Endothelial cell (in vitro differentiated cells): Measurements from ENCODE around the gene RUFY4. TPM values are rescaled to one million over a fixed set of nuclear protein-coding genes. Genes with fewer than 3 reads are reported as not detected.
"Not testable (repeated sequence)": the region's sequence is repeated elsewhere in the genome, so short reads cannot be mapped to it uniquely, and the experiment has no call there.

Source experiments
- DNase-seq: peaks from one replicate; pipeline ENCODE4 v3.0.0; 2021; ENCODE audit warnings: low spot score
- H3K27ac Mint-ChIP-seq: one replicate; pipeline ENCODE4 v1.8.0; 2021; ENCODE audit warnings: mixed read lengths, inconsistent platforms; ENCODE audit not compliant: unreplicated experiment
- H3K27me3 Mint-ChIP-seq: one replicate; pipeline ENCODE4 v1.8.0; 2021; ENCODE audit warnings: mild to moderate bottlenecking, moderate library complexity, mixed read lengths, inconsistent platforms; ENCODE audit not compliant: unreplicated experiment
- H3K36me3 Mint-ChIP-seq: one replicate; pipeline ENCODE4 v1.8.0; 2021; ENCODE audit warnings: mild to moderate bottlenecking, low read depth, mixed read lengths, inconsistent platforms; ENCODE audit not compliant: unreplicated experiment
- H3K4me1 Mint-ChIP-seq: one replicate; pipeline ENCODE4 v1.8.0; 2021; ENCODE audit warnings: mild to moderate bottlenecking, mixed read lengths, inconsistent platforms; ENCODE audit not compliant: unreplicated experiment
- H3K4me3 Mint-ChIP-seq: one replicate; pipeline ENCODE4 v1.8.0; 2021; ENCODE audit warnings: mild to moderate bottlenecking, mixed read lengths, inconsistent platforms; ENCODE audit not compliant: unreplicated experiment
- H3K9me3 Mint-ChIP-seq: one replicate; pipeline ENCODE4 v1.8.0; 2021; ENCODE audit warnings: mixed read lengths, inconsistent platforms; ENCODE audit not compliant: unreplicated experiment
- CTCF ChIP-seq: fragments of 200-600 bp; sonication (generic); IDR thresholded peaks from one replicate; pipeline ENCODE4 v1.5.0; 2021; ENCODE audit warnings: antibody characterized with exemption; ENCODE audit not compliant: unreplicated experiment
- long read RNA-seq: library from polyadenylated mRNA; unstranded; transcript quantifications from one replicate; pipeline ENCODE4 v2.0.0, GENCODE V29; 2020; ENCODE audit not compliant: unreplicated experiment
- total RNA-seq: library from RNA; stranded (reverse); fragmentation: NEBNext Ultra II Directional; extraction: Animal tissue kit (Norgen Biotek cat#: 25700); gene quantifications from one replicate; pipeline ENCODE4 v1.2.1, GENCODE V29; 2021; ENCODE audit not compliant: unreplicated experiment

RUFY4 gene
- not detected for total RNA-seq
- long read RNA-seq, result 0 reads

DNA sequence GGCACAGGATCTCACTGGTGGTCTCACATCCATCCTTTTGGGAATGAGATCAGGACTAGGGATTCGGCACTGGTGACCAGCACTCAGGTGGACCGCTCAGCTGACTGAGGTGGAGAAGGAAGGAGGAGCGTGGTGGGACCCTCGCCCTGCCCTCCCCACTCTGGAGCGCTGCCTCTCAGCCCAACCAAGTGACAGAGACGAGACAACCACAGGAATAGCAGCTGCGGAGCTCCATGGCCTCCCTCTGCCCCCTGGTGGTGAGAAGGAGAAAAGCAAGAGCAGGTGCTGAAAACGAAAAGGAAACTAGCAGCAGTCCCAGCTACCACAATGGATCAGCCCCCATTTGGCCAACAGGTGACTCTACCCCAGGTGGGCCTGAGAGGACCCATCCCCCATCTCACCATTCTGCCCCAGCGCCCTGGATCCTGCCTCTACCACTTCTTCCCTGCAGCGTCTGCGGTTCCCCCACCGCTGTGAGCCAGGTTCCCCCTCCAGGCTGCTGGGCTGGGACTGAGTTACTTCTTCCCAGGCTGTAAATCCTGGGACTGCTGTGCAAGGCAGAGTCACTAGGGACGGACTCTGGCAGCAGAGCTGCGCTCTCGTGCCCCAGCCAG is at the start of gene RUFY4:
RUFY4 (plus strand) TSS at position 533 of the 614 bp plus-strand sequence. CDS start 1,353 bp downstream, outside the sequence.
- H3K27me3 Mint-ChIP-seq, H3K27ac Mint-ChIP-seq, H3K4me1 Mint-ChIP-seq, H3K9me3 Mint-ChIP-seq, H3K36me3 Mint-ChIP-seq, H3K4me3 Mint-ChIP-seq: not testable (repeated sequence)
- DNase-seq, result peak; percentile 64
- peak; percentile 79 for TF ChIP-seq CTCF

DNA sequence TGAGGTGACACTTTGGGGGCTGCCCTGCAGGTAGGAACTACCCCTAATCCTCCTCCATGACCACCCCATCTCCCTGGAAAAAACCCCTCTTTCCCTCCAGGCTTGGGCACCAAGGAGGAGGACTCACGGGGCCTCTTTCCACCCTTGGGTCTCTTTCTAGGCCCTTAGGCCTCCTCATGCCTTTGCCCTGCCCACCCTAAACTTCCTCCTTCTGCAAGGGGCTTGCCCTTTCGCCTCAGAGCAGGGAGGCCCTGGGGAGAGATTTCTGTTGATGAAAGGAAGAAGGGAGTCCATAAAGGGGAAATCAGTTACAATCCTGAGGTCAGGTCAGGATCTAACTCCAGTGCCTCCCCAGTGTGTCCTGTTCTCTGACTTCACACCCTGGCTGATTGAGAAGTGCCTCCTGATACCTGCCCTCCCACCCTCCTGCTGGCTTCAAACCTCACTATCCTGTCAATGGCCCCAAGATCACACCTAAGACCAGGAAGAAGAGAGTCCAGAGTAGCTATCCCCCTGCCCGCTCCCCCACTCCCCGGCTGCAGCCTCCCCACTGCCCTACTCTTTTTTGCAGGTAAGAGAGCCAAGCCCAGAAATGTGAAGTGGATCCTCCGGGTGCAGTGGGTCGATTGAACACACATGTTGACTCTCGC is 49.5 kb upstream of the RUFY4 start:
- DNase-seq, result no peak
- no peak for TF ChIP-seq CTCF
- H3K4me3 Mint-ChIP-seq, result no peak overlapping the region
- H3K4me1 Mint-ChIP-seq, result peaks cover 49% of the 10 kb centered on the region
- peaks cover 2% of the 10 kb centered on the region for H3K36me3 Mint-ChIP-seq
- no peaks in the 10 kb centered on the region for H3K9me3 Mint-ChIP-seq
- peaks cover 10% of the 10 kb centered on the region for H3K27me3 Mint-ChIP-seq
- H3K27ac Mint-ChIP-seq, result no peak overlapping the region

DNA sequence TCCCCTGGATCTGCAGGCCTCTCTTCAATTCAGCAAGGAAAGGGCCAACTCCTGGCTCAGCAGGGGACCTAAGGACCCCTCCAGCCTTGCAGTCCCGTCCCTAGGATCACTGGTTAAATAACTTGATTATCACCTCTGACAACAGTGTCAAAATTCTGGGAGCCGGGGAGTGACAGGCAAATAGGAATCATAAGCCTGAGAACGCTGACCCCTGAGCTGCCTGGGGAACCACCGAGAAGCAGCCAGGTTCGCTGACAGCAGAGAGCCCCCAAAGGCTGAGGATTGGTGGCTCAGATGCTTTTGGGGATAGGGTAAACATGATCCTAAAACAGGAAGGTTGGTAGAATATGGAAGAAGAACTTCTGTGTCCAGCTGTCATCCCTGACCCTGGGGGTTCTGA is 48.8 kb upstream of the RUFY4 start:
- Mint-ChIP-seq H3K9me3 (no peaks in the 10 kb centered on the region), H3K4me1 (peaks cover 42% of the 10 kb centered on the region), H3K4me3 (peak overlapping the region; percentile 67), H3K27me3 (peaks cover 6% of the 10 kb centered on the region), H3K36me3 (no peaks in the 10 kb centered on the region), H3K27ac (no peak overlapping the region)
- DNase-seq, result no peak
- TF ChIP-seq CTCF, result no peak

DNA sequence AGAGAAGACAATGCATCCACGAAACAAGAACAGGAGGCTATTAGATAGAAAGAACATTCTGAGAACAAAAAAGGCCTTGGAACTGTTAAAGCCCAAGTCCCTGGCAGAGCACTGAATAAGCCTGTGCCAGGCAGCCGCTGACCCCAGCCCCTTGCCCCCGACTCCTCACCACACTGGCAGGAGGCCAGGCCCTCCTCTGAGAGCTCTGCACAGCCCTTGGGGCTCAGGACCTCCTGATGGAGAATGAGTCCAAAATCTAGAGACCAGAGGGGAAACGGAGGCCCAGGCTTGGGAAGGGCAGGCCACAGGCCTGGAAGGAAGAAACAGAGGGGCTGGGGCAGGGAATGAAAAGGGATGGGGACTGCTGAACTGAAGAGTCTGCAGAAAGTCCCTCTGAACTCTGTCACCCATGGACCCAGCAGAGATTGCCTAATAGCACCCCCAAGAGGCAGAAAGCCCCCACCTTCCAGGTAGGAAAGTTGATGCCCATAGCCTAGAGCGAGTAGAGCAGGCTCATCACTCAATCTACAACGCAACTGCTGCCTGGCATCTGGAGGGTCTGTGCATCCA is 48.0 kb upstream of the RUFY4 start:
- Mint-ChIP-seq H3K36me3 (no peaks in the 10 kb centered on the region), H3K4me3 (no peak overlapping the region)

More for the DNA sequence above, 48.0 kb upstream of the RUFY4 start:
- no peak for TF ChIP-seq CTCF
- Mint-ChIP-seq H3K9me3 (no peaks in the 10 kb centered on the region), H3K4me1 (peaks cover 43% of the 10 kb centered on the region), H3K27ac (no peak overlapping the region), H3K27me3 (peaks cover 10% of the 10 kb centered on the region)
- no peak for DNase-seq
